HEK293 (cell line): ENCODE data around the gene DPP6.

Source experiments
- CTCF ChIP-seq: fragments of 450-650 bp; formaldehyde crosslinking; IDR thresholded peaks from 2 replicates; pipeline ENCODE4 v1.5.1; 2016; ENCODE audit warnings: missing biosample characterization, missing genetic modification characterization
- ELK4 ChIP-seq: IDR thresholded peaks from 2 replicates; pipeline ENCODE4 v1.6.1; 2011; ENCODE audit warnings: mild to moderate bottlenecking, low read depth, low read length, borderline replicate concordance
- MEIS1 ChIP-seq: sonication (generic); formaldehyde crosslinking; IDR thresholded peaks from 2 replicates; pipeline ENCODE4 v1.8.1; 2022; ENCODE audit warnings: missing genetic modification reagents, mild to moderate bottlenecking, borderline replicate concordance
- YY1 ChIP-seq: fragments of 450-650 bp; formaldehyde crosslinking; IDR thresholded peaks from 2 replicates; pipeline ENCODE4 v1.5.1; 2018; ENCODE audit warnings: missing biosample characterization, missing genetic modification characterization
- ZNF133 ChIP-seq: fragments of 450-650 bp; formaldehyde crosslinking; IDR thresholded peaks from 2 replicates; pipeline ENCODE4 v1.5.1; 2016; ENCODE audit warnings: missing biosample characterization, missing genetic modification characterization
- ZNF223 ChIP-seq: fragments of 450-650 bp; formaldehyde crosslinking; IDR thresholded peaks from 2 replicates; pipeline ENCODE4 v1.5.1; 2016; ENCODE audit warnings: missing biosample characterization, missing genetic modification characterization
- ZNF354C ChIP-seq: fragments of 450-650 bp; formaldehyde crosslinking; IDR thresholded peaks from 2 replicates; pipeline ENCODE4 v1.5.1; 2016; ENCODE audit warnings: missing biosample characterization, missing genetic modification characterization, low read depth, borderline replicate concordance
- ZNF449 ChIP-seq: fragments of 450-650 bp; formaldehyde crosslinking; IDR thresholded peaks from 2 replicates; pipeline ENCODE4 v1.5.1; 2017; ENCODE audit warnings: missing biosample characterization, mild to moderate bottlenecking, missing genetic modification characterization, moderate library complexity
- ZNF658 ChIP-seq: fragments of 450-650 bp; formaldehyde crosslinking; IDR thresholded peaks from 2 replicates; pipeline ENCODE4; 2016; ENCODE audit warnings: missing biosample characterization, missing genetic modification characterization
- TF ChIP-seq, protein P1 (sequence below): fragments of 450-650 bp; formaldehyde crosslinking; IDR thresholded peaks from 2 replicates; pipeline ENCODE4 v1.5.1; 2016; ENCODE audit warnings: missing biosample characterization, missing genetic modification characterization, low read depth

DNA sequence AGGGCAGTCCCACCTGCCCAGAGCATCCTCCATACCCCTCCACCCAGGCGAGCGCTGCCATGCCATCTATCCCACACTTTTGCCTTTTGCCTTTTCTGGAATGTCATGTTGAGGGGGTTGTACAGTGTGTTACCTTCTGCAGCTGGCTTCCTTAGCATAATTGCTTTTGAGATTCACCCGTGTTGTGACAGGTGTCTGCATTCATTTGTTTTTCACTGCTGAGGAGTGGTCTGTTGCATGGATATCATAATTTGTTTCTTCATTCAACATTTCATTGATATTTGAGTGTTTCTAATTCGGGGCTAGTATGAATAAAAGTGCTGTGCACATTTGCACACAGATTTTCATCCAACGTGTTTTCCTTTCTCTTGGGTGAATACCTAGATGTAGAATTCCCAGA, 596.8 kb downstream of the DPP6 start:
- TF ChIP-seq ZNF133 (no peak), CTCF (no peak), YY1 (tag by site-specific recombination) (no peak), MEIS1 (CRISPR knock-in tag) (no peak), ZNF223 (tag by site-specific recombination) (no peak), ZNF449 (no peak), ELK4 (no peak), ZNF354C (no peak), ZNF658 (tag by site-specific recombination) (no peak)
- TF ChIP-seq, protein P1, sequence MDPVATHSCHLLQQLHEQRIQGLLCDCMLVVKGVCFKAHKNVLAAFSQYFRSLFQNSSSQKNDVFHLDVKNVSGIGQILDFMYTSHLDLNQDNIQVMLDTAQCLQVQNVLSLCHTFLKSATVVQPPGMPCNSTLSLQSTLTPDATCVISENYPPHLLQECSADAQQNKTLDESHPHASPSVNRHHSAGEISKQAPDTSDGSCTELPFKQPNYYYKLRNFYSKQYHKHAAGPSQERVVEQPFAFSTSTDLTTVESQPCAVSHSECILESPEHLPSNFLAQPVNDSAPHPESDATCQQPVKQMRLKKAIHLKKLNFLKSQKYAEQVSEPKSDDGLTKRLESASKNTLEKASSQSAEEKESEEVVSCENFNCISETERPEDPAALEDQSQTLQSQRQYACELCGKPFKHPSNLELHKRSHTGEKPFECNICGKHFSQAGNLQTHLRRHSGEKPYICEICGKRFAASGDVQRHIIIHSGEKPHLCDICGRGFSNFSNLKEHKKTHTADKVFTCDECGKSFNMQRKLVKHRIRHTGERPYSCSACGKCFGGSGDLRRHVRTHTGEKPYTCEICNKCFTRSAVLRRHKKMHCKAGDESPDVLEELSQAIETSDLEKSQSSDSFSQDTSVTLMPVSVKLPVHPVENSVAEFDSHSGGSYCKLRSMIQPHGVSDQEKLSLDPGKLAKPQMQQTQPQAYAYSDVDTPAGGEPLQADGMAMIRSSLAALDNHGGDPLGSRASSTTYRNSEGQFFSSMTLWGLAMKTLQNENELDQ (tag by site-specific recombination), result no peak
